Measurements from ENCODE around the gene IL12RB1. TPM values are rescaled to one million over a fixed set of nuclear protein-coding genes. Genes with fewer than 3 reads are reported as not detected.

IL12RB1 gene
- total RNA-seq, 1 donor: 7.5 TPM

GRCh38 chr19:18091217-18091608 is 4.5 kb upstream of the IL12RB1 start:
- peak in 2 of 3 donors; percentile 83 to 91 for DNase-seq (ENCODE audit: low read depth in 2 of 3, low spot score in 2 of 3)

- DNase-seq (ENCODE audit: low read depth in 2 of 3, low spot score in 2 of 3): no peak
These were observed 3.9 kb upstream of the IL12RB1 start for GRCh38 chr19:18090545-18091216.

GRCh38 chr19:18089726-18090125 is 3.0 kb upstream of the IL12RB1 start:
- DNase-seq (ENCODE audit: low read depth in 2 of 3, low spot score in 2 of 3): no peak

DNA sequence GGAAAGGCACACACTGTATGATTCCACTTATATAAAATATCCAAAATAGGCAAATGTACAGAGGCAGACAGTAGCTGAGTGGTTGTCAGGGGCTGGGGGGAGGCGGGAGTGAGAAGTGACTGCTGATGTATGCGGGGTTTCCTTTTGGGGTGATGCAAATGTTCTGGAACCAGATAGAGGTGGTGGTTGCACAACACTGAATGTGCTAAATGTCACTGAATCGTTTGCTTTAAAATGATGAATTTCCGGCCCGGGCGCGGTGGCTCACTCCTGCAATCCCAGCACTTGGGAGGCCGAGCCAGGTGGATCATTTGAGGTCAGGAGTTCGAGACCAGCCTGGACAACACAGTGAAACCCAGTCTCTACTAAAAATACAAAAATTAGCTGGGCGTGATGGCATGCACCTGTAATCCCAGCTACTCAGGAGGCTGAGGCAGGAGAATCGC is 2.4 kb upstream of the IL12RB1 start:
- DNase-seq (ENCODE audit: low read depth in 2 of 3, low spot score in 2 of 3): peak in 2 of 3 donors; percentile 81 to 86

DNA sequence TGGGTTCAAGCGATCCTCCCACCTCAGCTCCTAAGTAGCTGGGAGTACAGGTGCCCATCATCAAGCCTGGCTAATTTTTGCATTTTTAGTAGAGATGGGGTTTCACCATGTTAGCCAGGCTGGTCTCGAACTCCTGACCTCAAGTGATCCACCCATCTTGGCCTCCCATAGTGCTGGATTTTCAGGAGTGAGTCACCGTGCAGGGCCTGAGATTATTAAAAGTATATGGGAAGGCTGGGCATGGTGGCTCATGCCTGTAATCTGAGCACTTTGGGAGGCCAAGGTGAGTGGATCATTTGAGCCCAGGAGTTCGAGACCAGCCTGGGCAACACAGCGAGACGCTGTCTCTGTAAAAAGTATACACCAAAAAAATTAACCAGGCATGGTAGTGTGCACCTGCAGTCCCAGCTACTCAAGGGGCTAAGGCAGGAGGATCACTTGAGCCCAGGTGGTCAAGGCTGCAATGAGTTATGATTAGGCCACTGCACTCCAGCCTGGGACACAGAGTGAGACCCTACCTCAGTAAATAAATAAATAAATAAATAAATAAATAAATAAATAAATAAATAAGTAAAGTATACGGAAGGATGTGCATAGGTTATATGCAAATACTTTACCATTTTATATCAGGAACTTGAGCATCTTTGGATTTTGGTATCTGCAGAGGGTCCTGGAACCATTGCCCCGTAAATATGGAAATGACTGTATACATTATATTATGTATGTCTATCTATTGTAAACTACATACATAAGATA is 854 bp downstream of the IL12RB1 start:
- no peak for DNase-seq (ENCODE audit: low read depth in 2 of 3, low spot score in 2 of 3)

DNA sequence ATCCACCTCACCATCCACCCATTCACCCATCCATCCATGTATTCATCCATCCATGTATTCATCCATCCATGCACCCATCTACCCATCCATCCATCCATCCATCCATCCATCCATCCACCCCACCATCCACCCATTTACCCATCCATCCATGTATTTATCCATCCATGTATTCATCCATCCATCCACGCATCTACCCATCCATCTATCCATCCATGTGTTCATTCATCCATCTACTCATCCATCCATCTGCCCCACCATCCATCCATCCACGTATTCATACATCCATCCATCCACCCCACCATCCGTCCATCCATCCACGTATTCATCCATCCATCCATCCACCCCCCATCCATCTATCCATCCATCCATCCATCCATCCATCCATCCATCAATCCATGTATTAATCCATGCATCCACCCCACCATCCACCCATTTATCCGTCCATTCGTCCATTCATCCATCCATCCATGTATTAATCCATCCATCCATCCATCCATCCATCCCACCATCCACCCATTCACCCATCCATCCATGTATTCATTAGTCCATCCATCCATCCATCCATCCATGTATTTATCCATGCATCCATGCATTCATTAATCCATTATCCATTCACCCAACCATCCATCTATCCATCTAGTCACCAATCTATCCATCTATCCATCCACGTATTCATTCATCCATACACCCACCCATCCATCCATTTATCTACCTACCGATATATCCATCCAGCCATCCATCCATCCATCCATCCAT is 2.6 kb downstream of the IL12RB1 start:
- no peak for DNase-seq (ENCODE audit: low read depth in 2 of 3, low spot score in 2 of 3)

- DNase-seq (ENCODE audit: low read depth in 2 of 3, low spot score in 2 of 3): no peak
These were observed 12.5 kb downstream of the IL12RB1 start for GRCh38 chr19:18074192-18074591.

DNA sequence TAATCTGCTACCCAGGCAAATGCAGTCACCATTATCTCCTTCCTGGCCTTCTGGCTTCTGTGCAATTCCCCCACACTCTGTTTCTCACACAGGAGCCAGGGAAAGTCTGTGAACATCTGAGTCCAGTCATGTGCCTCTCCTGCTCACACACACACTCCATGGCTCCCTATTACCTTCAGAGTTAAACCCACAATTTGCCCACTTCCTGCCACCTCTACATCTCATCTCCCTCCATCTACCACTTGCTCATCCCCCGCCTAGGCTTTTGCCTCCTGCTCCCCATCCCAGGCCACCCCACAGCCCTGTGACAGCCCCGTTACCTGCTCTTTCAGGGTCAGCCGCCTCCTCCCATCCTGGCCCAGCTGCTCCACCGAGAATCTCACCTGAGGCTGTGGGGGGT is 13.5 kb downstream of the IL12RB1 start:
- no peak for DNase-seq (ENCODE audit: low read depth in 2 of 3, low spot score in 2 of 3)

GRCh38 chr19:18072335-18072734 is 14.4 kb downstream of the IL12RB1 start:
- no peak for DNase-seq (ENCODE audit: low read depth in 2 of 3, low spot score in 2 of 3)

GRCh38 chr19:18070181-18070580 is 16.6 kb downstream of the IL12RB1 start:
- no peak for DNase-seq (ENCODE audit: low read depth in 2 of 3, low spot score in 2 of 3)

- no peak for DNase-seq (ENCODE audit: low read depth in 2 of 3, low spot score in 2 of 3)
These were observed 17.4 kb downstream of the IL12RB1 start for GRCh38 chr19:18069383-18069782.

DNA sequence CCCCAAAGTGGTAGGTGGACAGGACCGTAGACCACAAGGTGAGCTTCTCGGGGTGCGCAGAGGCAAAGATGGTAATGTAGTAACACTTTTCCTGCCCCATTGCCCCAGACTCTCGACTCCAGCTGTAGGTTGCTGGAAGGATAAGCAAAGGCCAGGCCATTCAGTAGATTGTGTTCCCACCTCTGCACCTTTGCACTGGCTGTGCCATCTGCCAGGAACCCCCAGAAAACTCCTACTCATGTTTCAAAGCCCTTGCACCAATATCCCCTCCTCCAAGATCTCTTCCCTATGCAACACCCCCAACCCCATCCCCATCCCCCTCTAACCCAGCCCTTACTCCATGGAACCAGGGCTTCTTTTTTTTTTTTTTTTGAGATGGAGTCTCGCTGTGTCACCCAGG is 18.3 kb downstream of the IL12RB1 start:
- DNase-seq (ENCODE audit: low read depth in 2 of 3, low spot score in 2 of 3): no peak

GRCh38 chr19:18065173-18065495 is 21.6 kb downstream of the IL12RB1 start:
- no peak for DNase-seq (ENCODE audit: low read depth in 2 of 3, low spot score in 2 of 3)

- no peak for DNase-seq (ENCODE audit: low read depth in 2 of 3, low spot score in 2 of 3)
These were observed 23.3 kb downstream of the IL12RB1 start for GRCh38 chr19:18063463-18063862.

DNA sequence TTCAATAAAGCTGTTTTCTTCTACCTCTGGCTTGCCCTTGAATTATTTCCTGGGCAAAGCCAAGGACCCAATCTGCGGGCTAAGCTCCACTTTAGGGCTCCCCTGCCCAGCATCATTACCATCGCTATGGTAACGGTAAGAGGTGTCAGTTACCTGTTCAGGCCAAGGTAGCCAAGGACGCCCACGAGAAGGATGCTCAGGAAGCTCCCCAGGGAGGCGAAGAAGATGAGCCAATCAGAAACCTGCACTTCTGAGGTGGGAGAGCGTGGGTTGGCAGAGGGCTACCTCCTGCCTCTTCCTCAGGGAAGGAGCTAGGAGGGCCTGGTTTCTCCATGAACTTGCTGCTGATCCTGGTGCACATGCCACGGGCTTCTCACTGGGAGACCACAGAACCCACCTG is 24.7 kb downstream of the IL12RB1 start:
- no peak for DNase-seq (ENCODE audit: low read depth in 2 of 3, low spot score in 2 of 3)

DNA sequence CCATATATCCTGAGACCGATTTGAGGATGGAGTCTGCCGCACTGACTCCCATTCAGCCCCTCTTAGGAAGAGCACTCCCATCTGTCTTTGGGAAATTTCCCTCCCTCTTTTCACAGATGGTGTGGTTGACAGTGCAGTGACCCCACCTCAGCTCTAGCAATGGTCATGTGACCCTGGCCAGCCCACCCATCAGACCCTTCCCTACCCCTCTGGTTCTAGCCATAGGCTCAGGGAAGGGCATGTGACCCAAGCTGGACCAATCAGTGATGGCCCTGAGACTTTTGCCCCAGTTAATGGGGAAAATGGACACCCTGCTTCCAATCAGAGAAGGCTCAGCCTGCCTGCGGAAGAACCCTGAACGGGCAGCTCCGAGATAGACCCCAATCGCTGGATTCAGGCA is 26.3 kb downstream of the IL12RB1 start:
- DNase-seq (ENCODE audit: low read depth in 2 of 3, low spot score in 2 of 3): no peak

GRCh38 chr19:18059902-18060301 is 26.8 kb downstream of the IL12RB1 start:
- no peak for DNase-seq (ENCODE audit: low read depth in 2 of 3, low spot score in 2 of 3)

DNA sequence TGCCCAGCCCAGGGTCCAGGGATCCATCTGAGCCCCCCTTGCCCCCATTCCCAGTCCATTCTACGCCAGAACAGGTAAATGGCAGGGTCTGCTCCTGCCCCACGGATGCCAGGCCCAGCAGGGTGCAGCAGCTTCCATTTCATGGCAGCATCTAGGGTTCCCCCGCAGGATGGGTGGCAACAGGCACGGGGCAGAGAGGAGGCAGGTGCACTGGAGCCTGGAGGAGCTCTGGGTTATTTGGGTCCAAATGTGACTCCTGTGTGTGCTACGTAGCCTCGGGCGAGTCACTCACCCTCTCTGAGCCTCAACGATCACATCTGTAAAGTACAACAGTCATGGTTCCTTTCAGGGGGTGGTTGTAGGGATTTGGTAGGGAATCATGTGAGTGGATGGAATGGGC is 27.4 kb downstream of the IL12RB1 start:
- DNase-seq (ENCODE audit: low read depth in 2 of 3, low spot score in 2 of 3): no peak

- peak; percentile 70 to 93 (median 86) for DNase-seq (ENCODE audit: low read depth in 2 of 3, low spot score in 2 of 3)
These were observed 28.3 kb downstream of the IL12RB1 start for GRCh38 chr19:18058208-18059009.

DNA sequence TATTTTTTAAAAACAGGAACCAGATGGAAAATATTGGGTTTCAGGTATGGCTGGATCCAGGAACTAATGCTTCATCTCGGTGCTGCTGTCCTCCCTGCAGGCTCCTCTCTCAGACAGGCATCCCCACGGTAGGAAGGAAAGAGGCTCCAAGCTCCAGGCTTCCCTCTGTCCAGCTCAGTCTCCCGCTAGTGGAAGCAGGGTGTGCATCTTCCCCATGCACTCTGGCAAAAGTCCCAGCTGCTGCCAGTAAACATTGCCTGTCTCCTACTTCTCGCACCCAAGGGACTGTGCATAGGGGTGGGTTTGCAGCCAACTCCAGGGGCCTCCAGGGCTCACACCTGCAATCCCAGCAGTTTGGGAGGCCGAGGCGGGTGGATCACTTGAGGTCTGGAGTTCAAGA is 29.2 kb downstream of the IL12RB1 start:
- DNase-seq (ENCODE audit: low read depth in 2 of 3, low spot score in 2 of 3): no peak

DNA sequence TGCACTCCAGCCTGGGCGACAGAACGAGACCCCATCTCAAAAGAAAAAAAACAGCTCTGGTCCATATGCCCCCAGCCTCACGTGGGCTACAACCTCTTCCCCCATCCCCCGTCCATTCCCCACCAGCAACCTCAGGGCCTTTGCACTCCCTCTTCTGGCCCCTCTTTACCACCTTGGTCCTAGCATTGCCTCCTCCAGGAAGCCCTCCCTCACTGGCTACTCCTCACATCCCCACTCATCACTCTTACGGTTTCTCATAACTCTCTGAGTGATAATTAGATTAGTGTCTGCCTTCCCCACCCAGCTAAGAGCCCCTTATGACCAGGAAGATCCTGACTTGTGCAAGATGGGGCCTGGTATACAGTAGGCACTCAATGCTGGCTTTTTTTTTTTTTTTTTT is 30.8 kb downstream of the IL12RB1 start:
- DNase-seq (ENCODE audit: low read depth in 2 of 3, low spot score in 2 of 3): no peak
